ENCODE measurements around the gene SLC2A5.
"Not testable (repeated sequence)": the region's sequence is repeated elsewhere in the genome, so short reads cannot be mapped to it uniquely, and the experiment has no call there.

Gene SLC2A5

DNA sequence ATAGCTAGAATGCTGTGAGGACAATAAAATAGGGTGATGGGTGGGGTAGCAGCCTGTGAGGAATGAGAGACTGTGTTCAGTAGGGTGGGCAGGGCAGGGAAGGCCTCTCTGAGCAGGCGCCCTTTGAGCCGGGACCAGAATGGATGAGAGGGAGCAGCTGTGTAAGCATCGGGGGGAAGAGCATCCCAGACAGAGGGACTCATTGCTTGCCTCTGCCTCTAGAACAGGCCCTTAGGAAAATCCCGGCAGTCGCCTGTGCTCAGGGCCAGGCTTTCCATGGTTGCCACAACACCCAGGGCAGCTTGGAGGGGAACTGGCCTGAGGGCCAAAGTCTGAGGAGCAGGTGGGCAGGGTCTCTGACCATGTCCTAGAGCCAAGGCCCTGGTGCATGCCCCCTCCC lies 44.0 kb downstream of the SLC2A5 start:
- no peaks in the 10 kb centered on the region for H3K9me3 Mint-ChIP-seq
- H3K27ac Mint-ChIP-seq: no peak overlapping the region
- peaks cover 5% of the 10 kb centered on the region for H3K27me3 Mint-ChIP-seq (ENCODE audit: low read depth)
- no peaks in the 10 kb centered on the region for H3K4me1 Mint-ChIP-seq (ENCODE audit: low read depth)
- H3K36me3 Mint-ChIP-seq (ENCODE audit: low read depth): no peaks in the 10 kb centered on the region
- H3K4me3 Mint-ChIP-seq: no peak overlapping the region
- DNase-seq (ENCODE audit: low spot score): no peak

DNA sequence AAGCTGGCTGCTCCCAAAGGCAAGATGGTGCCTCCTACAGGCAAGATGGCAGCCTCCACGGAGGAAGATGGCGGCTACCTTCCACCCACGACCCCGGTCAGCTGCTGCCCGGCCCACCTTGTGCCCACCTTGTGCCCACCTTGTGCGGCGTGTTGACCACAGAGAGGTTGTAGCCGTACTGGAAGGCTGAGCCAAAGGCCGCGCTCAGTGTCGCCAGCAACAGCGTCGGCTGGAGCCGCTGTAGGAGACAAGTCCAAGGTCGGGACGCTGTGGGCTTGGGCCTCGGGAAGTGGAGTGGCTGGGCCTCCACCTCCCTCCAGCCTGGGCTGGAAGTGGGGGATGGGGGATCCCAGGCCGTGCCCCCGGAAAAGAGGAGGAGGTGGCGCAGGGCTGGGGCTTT lies 44.6 kb downstream of the SLC2A5 start:
- Mint-ChIP-seq H3K27me3 (ENCODE audit: low read depth) (peaks cover 7% of the 10 kb centered on the region), H3K36me3 (ENCODE audit: low read depth) (no peaks in the 10 kb centered on the region), H3K4me3 (no peak overlapping the region), H3K9me3 (no peaks in the 10 kb centered on the region), H3K27ac (no peak overlapping the region), H3K4me1 (ENCODE audit: low read depth) (no peaks in the 10 kb centered on the region)
- no peak for DNase-seq (ENCODE audit: low spot score)

DNA sequence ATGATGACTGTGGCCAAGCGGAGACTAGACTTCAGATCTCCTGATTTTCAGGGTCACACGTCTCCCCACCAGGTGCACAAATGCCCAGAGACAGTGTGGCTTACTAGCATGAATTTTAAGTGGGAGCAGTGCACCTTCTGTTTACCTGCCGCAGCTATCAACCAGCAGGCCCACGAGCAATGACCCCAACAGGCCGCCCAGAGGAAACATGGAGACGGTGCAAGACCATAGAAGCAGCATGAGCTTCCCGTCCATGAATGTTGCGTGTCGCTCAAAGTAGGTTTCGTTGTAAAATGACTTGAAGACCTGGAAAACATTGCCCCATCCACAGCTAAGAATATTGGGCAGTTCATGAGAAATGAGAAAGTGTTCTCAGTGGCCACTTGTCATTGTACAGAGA lies 46.7 kb downstream of the SLC2A5 start:
- peaks cover 14% of the 10 kb centered on the region for H3K27me3 Mint-ChIP-seq (ENCODE audit: low read depth)
- no peak overlapping the region for H3K27ac Mint-ChIP-seq
- H3K4me3 Mint-ChIP-seq: no peak overlapping the region
- H3K36me3 Mint-ChIP-seq (ENCODE audit: low read depth): no peaks in the 10 kb centered on the region
- no peak for DNase-seq (ENCODE audit: low spot score)
- H3K9me3 Mint-ChIP-seq: no peaks in the 10 kb centered on the region
- H3K4me1 Mint-ChIP-seq (ENCODE audit: low read depth): no peaks in the 10 kb centered on the region

DNA sequence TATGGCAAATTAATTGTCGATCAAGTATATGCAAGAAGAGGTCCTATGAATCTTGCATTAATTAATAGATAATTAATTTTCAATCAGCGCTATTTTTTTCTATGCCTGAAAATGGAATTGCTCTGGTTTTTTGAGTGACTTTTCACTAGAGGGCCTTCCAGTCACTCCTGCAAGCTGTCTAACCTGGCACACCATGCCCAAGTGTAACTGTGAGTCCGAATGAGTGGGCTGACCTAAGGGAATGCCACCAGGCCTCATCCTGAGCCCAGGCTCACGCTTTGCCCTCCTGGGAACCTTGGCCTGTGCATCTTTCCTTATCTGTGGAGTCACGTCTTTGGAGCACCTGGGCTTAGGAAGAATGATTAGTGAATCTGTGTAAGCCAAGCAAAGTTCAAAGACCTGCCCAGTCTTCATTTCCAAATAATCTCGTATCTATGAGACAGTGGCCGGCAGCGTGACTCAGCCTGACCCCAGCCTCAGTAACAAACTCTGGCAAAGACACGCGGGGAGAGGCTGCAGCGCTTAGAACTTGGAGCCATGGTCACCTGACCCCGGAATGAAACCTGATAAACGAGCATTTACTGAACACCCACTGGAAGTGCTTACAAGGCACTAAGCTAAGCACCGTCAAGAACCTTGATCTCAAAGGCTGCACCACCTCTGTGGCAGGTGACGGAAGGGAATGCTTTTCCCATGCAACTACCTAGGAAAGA lies 47.3 kb downstream of the SLC2A5 start:
- H3K27me3 Mint-ChIP-seq (ENCODE audit: low read depth): peaks cover 18% of the 10 kb centered on the region
- not testable (repeated sequence) for H3K36me3 Mint-ChIP-seq (ENCODE audit: low read depth); H3K27ac Mint-ChIP-seq; H3K4me3 Mint-ChIP-seq; H3K4me1 Mint-ChIP-seq (ENCODE audit: low read depth); DNase-seq (ENCODE audit: low spot score); H3K9me3 Mint-ChIP-seq

DNA sequence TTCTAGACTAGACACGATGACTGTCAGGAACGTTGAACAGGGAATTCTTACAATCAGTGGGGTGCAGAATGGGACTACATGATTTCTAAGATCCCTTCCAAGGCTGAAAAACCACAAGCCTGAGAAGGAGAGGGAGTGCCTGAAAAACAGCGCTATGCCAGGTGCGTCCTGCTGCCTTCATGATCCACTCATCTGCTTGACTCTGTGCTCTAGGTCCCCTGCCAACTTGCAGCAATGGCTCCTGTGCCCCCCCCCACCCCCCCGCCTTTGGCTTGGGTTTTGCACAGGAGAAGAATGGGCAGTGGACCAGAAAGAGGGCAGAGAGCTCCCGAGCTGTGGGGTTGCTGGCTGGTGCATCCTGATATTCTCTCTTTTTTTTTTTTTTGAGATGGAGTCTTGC lies 49.1 kb downstream of the SLC2A5 start:
- Mint-ChIP-seq H3K27ac (no peak overlapping the region), H3K9me3 (no peaks in the 10 kb centered on the region), H3K4me1 (ENCODE audit: low read depth) (no peaks in the 10 kb centered on the region), H3K27me3 (ENCODE audit: low read depth) (peaks cover 20% of the 10 kb centered on the region), H3K4me3 (no peak overlapping the region), H3K36me3 (ENCODE audit: low read depth) (no peaks in the 10 kb centered on the region)
- no peak for DNase-seq (ENCODE audit: low spot score)

DNA sequence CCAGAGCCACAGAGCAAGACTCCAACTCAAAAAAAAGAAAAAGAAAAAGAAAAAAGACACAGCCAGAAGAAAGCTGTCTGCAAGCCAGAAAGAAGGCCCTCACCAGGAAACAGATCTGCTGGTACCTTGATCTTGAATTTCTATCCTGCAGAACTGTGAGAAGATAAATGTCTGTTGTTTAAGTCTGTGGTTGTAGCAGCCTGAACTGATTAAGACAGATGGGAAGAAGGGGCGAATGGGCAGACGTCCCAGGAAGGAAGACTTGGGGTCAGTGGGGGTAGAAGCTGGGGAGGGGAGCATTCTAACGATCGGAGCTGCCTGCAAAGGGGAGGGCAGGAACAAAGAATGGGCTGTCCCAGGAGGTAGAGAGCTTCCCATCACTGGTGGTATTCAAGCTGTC lies 49.5 kb downstream of the SLC2A5 start:
- Mint-ChIP-seq H3K4me1 (ENCODE audit: low read depth) (no peaks in the 10 kb centered on the region), H3K4me3 (no peak overlapping the region), H3K27me3 (ENCODE audit: low read depth) (peaks cover 20% of the 10 kb centered on the region), H3K9me3 (no peaks in the 10 kb centered on the region), H3K36me3 (ENCODE audit: low read depth) (no peaks in the 10 kb centered on the region), H3K27ac (no peak overlapping the region)
- DNase-seq (ENCODE audit: low spot score): no peak

DNA sequence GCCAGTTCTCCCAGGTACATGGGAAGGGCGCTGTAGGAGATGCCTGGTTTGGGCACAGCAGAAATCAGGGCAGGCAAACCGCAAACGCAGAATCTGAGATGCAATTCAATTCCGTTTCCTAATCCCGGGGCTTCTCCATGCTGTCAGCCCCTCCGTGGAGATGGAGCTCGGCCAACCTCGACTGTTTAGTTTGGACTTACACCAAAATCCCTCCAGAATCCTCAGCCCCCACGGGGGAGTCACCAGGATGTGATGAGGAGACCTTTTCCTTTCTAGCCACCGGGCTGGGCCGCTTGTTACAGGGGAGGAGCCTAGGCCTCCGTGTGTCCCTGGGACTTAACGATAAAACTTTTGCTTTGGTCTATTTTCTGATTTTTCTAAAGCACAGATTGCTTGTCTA lies 51.1 kb downstream of the SLC2A5 start:
- H3K4me1 Mint-ChIP-seq (ENCODE audit: low read depth): no peaks in the 10 kb centered on the region
- DNase-seq (ENCODE audit: low spot score): no peak
- H3K27ac Mint-ChIP-seq: no peak overlapping the region
- H3K9me3 Mint-ChIP-seq: no peaks in the 10 kb centered on the region
- no peaks in the 10 kb centered on the region for H3K36me3 Mint-ChIP-seq (ENCODE audit: low read depth)
- no peak overlapping the region for H3K4me3 Mint-ChIP-seq
- H3K27me3 Mint-ChIP-seq (ENCODE audit: low read depth): peaks cover 20% of the 10 kb centered on the region

DNA sequence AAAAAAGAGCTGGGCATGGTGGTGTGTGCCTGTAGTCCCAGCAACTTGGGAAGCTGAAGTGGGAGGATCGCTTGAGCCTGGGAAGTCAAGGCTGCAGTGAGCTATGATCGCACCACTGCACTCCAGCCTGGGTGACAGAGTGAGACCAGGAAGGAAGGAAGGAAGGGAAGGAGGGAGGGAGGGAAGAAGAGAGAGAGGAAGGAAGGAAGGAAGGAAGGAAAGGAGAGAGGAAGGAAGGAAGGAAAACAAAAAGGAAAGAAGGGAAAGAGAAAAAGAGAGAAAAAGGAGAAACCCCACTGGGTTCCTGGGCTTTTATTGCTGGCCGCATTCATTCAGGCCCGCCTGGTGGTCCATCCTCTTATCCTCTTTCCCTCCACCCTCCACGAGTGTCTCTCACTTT lies 53.0 kb downstream of the SLC2A5 start:
- Mint-ChIP-seq H3K9me3 (no peaks in the 10 kb centered on the region), H3K36me3 (ENCODE audit: low read depth) (no peaks in the 10 kb centered on the region), H3K27ac (no peak overlapping the region), H3K4me1 (ENCODE audit: low read depth) (no peaks in the 10 kb centered on the region), H3K27me3 (ENCODE audit: low read depth) (peaks cover 22% of the 10 kb centered on the region), H3K4me3 (no peak overlapping the region)
- DNase-seq (ENCODE audit: low spot score): no peak

DNA sequence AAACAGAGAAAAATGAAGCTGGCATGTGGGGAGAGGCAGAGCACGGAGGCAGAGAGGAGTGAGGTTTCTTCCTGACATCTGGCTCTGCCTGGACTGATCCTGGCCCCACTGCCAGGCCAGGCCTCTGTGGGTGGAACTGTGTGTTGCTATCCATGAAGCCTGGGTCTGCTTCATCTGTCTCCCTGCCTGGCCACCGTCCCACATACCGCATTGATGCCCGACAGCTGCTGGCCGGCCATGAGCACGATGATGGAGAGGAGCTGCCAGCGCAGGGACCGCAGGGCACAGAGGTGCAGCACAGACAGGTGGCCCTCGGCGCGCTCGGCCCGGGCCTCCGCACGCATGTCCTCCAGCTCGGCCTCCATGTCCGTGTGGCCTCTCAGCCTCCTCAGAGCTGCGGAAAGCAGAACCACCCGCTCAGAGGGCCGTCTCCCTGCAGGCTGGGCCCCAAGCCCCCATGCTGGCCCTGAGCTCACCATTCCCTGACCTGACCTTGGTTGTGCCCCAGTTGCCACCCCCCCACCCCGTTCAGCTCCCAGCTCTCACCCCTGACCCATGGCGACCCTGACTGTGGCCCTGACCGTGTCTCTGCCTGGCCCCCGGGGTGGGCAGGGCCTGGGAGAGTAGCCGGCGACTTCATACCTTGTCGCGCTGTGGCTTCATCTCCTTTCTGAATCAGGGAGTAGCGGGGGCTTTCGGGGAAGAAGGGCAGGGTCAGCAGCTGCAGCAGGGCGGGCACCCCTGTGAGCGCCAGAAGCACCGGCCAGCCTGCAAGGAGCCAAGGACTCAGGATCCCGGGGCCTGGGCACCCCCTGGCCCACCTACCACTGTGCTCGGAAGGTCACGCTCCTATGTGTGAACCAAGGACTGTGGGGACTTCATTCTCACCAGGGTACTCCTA lies 54.7 kb downstream of the SLC2A5 start:
- Mint-ChIP-seq H3K36me3 (ENCODE audit: low read depth) (no peaks in the 10 kb centered on the region), H3K27ac (no peak overlapping the region), H3K4me3 (no peak overlapping the region)

DNA sequence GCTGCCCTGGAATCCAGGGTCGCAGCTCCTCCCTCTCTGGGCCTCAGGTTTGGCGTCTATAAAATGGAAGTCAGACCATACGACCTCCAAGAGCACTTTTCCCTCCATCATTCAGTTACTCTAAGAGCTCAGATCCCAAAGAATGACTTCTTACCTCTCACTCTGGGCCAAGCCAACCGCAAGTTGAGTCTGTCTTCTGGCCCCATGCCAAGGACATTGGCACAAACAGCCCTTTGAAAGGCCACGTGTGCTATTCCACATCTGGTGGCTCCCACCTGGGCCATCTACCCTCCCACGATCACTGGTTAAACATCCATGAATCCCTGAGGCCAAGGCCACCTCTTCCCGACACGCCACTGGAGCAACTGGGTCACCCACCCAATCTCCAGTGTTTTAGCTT lies 55.6 kb downstream of the SLC2A5 start:
- Mint-ChIP-seq H3K4me1 (ENCODE audit: low read depth) (peaks cover 5% of the 10 kb centered on the region), H3K36me3 (ENCODE audit: low read depth) (no peaks in the 10 kb centered on the region), H3K4me3 (no peak overlapping the region), H3K27ac (no peak overlapping the region), H3K9me3 (no peaks in the 10 kb centered on the region), H3K27me3 (ENCODE audit: low read depth) (peaks cover 15% of the 10 kb centered on the region)
- DNase-seq (ENCODE audit: low spot score): no peak

More for the DNA sequence above, 54.7 kb downstream of the SLC2A5 start:
- peaks cover 5% of the 10 kb centered on the region for H3K4me1 Mint-ChIP-seq (ENCODE audit: low read depth)
- DNase-seq (ENCODE audit: low spot score): no peak
- H3K27me3 Mint-ChIP-seq (ENCODE audit: low read depth): peaks cover 15% of the 10 kb centered on the region
- no peaks in the 10 kb centered on the region for H3K9me3 Mint-ChIP-seq

DNA sequence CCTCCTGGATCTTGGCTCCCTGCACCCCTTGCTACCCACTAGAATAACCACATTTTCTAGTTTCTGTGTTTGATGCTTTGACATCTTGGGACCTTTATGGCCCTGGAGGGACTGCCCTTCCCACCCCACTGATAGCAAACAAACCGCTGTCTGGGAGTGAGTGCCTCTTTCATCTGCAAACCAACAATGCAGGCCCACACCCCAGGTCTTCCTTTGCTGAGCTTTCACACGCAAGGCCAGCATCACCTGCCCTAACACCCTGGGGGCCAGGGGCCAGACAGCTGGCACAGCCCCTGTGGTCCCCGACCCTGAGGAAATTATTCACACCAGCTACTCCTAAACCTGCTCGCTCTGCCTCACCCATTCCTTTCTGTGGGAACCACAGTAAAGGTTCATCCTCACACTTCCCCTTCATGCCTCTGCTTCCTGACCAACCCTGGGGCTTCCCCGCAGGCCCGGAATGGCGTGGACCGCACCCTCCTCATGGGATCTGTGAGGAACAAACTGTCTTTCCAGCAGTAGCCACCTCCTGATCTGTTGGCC lies 58.6 kb downstream of the SLC2A5 start:
- Mint-ChIP-seq H3K27ac (no peak overlapping the region), H3K4me1 (ENCODE audit: low read depth) (peaks cover 5% of the 10 kb centered on the region), H3K9me3 (no peaks in the 10 kb centered on the region), H3K27me3 (ENCODE audit: low read depth) (peaks cover 6% of the 10 kb centered on the region), H3K36me3 (ENCODE audit: low read depth) (no peaks in the 10 kb centered on the region), H3K4me3 (no peak overlapping the region)
- no peak for DNase-seq (ENCODE audit: low spot score)

DNA sequence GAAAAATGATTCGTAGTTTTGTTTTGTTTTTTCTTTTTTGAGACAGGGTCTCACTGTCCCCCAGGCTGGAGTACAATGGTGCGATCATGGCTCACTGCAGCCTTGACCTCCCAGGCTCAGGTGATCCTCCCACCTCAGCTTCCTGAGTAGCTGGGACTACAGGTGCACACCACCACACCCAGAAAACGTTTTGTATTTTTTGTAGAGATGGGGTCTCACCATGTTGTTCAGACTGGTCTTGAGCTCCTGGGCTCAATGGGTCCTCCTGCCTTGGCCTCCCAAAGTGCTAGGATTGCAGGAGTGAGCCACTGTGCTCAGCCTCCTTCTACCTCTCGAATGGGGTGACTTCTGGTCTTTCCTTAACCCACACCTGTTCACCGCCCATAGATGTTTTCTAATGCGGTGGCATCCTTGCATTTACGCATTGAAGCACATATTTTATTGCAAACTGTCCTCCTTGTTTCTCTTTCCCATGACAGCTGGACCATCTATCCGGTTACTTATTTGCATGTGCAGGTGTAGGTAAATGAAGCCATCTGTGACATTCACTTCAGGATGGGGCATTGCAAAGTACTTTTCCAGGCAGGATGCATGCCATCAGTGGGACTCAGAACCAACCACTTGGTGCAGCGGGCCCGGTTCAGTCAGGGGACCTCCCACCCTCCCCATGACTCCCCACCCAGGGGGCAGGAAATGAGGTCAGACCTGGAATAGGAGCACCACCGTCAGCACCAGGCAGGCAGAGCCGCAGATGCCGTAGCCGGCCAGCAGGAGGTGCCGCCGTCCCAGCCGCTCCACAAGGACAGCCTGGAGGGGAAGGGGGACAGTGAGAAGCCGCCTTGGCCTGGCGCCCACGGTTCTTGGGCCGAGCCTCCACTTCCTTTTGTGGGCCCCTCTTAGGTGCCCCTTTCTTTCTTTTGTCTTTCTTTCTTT lies 59.7 kb downstream of the SLC2A5 start:
- Mint-ChIP-seq H3K4me1 (ENCODE audit: low read depth) (peaks cover 9% of the 10 kb centered on the region), H3K36me3 (ENCODE audit: low read depth) (no peaks in the 10 kb centered on the region), H3K27ac (no peak overlapping the region), H3K9me3 (no peaks in the 10 kb centered on the region), H3K27me3 (ENCODE audit: low read depth) (peaks cover 6% of the 10 kb centered on the region), H3K4me3 (no peak overlapping the region)
- DNase-seq (ENCODE audit: low spot score): no peak

DNA sequence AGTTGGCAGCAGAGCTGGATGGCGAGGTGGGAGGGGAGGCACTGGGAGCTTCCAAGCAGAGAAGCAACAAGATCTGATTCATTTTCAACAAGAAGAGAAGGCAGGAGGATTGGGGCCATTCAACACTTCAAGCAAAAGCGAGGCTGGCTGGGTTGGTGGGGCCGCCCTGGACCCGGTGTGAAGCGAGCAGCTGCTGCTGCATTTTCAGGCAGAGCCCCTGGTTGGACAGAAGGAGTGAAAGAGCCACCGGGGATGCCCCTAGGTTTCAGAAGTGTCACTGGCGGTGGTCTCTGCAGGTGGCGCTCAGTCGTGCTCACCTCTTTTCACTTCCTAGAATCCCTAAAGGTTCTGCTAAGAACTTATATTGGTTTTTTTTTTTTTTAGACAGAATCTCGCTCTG lies 61.2 kb downstream of the SLC2A5 start:
- H3K36me3 Mint-ChIP-seq (ENCODE audit: low read depth): no peaks in the 10 kb centered on the region
- peaks cover 11% of the 10 kb centered on the region for H3K4me1 Mint-ChIP-seq (ENCODE audit: low read depth)
- peaks cover 6% of the 10 kb centered on the region for H3K27me3 Mint-ChIP-seq (ENCODE audit: low read depth)
- H3K27ac Mint-ChIP-seq: no peak overlapping the region
- DNase-seq (ENCODE audit: low spot score): no peak
- no peaks in the 10 kb centered on the region for H3K9me3 Mint-ChIP-seq
- H3K4me3 Mint-ChIP-seq: no peak overlapping the region

Measured in T-helper 2 cell treated with Interferon-gamma antibody and Interleukin-4, amounts not matched to agents 5 μg/mL and 100 μg/mL, for 36 hours (primary cell).